ENCODE measurements around the gene IGSF9B. TPM values are rescaled to one million over a fixed set of nuclear protein-coding genes. Genes with fewer than 3 reads are reported as not detected.

IGSF9B gene
- polyA plus RNA-seq, 1 donor (not counting 4 experiments of a cell fraction or from before 2014, with no cell fraction given): 0.66 TPM

- Histone ChIP-seq H3K79me2 (ENCODE audit: control insufficient read depth, insufficient read depth, low read length) (no peaks in the 10 kb centered on the region), H3K9ac (ENCODE audit: control insufficient read depth, extremely low read depth, insufficient read depth, low read length) (no peak overlapping the region), H3K36me3 (ENCODE audit: control insufficient read depth in 2 of 2, extremely low read depth in 1 of 2, insufficient read depth in 2 of 2, low read length in 2 of 2) (no peaks in the 10 kb centered on the region), H3K27me3 (ENCODE audit: control insufficient read depth, extremely low read depth, insufficient read depth, low read length) (no peaks in the 10 kb centered on the region), H3K9me3 (ENCODE audit: control insufficient read depth, low read depth, low read length) (no peaks in the 10 kb centered on the region), H3K4me3 (ENCODE audit: control insufficient read depth in 2 of 3, extremely low read depth in 1 of 3, insufficient read depth in 2 of 3, low read depth in 1 of 3, low read length in 3 of 3) (no peak overlapping the region), H2AFZ (ENCODE audit: control insufficient read depth, low read length) (no peak overlapping the region), H3K27ac (ENCODE audit: control insufficient read depth, insufficient read depth, low read length) (no peak overlapping the region), H3K4me2 (ENCODE audit: control insufficient read depth, extremely low read depth, insufficient read depth, low read depth, low read length) (no peak overlapping the region), H3K4me1 (ENCODE audit: control insufficient read depth, extremely low read depth, insufficient read depth, low read length) (peaks cover 7% of the 10 kb centered on the region), H4K20me1 (ENCODE audit: control insufficient read depth, extremely low read depth, insufficient read depth, low read length) (no peaks in the 10 kb centered on the region), H3K9me1 (ENCODE audit: control insufficient read depth, extremely low read depth, insufficient read depth, low read length) (no peaks in the 10 kb centered on the region)
- peak; percentile 80 for FAIRE-seq
- TF ChIP-seq EZH2 (IDR thresholded peaks at IDR 0.05; ENCODE audit: low read length) (no peak), CTCF (optimal IDR thresholded peaks at IDR 0.05 in 1 of 3, IDR thresholded peaks at IDR 0.05 in 1 of 3, conservative IDR thresholded peaks at IDR 0.05 in 1 of 3; ENCODE audit: extremely low read depth in 1 of 3, insufficient read depth in 2 of 3, low read length in 3 of 3) (no peak)
- dilution Hi-C loops (cut with MboI; ENCODE audit: extremely low pct_ligation_motif_present, low sequenced_read_pairs): no loop called here
- peak; percentile 66 for DNase-seq (ENCODE audit: low read depth, low spot score)
Measured at GRCh38 chr11:133934599-133935550, 21.9 kb downstream of the IGSF9B start.

- no peaks in the 10 kb centered on the region for H3K9me1 ChIP-seq (ENCODE audit: control insufficient read depth, extremely low read depth, insufficient read depth, low read length)
- H3K79me2 ChIP-seq (ENCODE audit: control insufficient read depth, insufficient read depth, low read length): no peaks in the 10 kb centered on the region
- H3K36me3 ChIP-seq (ENCODE audit: control insufficient read depth in 2 of 2, extremely low read depth in 1 of 2, insufficient read depth in 2 of 2, low read length in 2 of 2): no peaks in the 10 kb centered on the region
- no peak overlapping the region for H3K4me2 ChIP-seq (ENCODE audit: control insufficient read depth, extremely low read depth, insufficient read depth, low read depth, low read length)
- H3K27ac ChIP-seq (ENCODE audit: control insufficient read depth, insufficient read depth, low read length): no peak overlapping the region
- H3K9ac ChIP-seq (ENCODE audit: control insufficient read depth, extremely low read depth, insufficient read depth, low read length): no peak overlapping the region
- no peaks in the 10 kb centered on the region for H4K20me1 ChIP-seq (ENCODE audit: control insufficient read depth, extremely low read depth, insufficient read depth, low read length)
- H3K9me3 ChIP-seq (ENCODE audit: control insufficient read depth, low read depth, low read length): no peaks in the 10 kb centered on the region
- H3K27me3 ChIP-seq (ENCODE audit: control insufficient read depth, extremely low read depth, insufficient read depth, low read length): no peaks in the 10 kb centered on the region
- H2AFZ ChIP-seq (ENCODE audit: control insufficient read depth, low read length): no peak overlapping the region
- TF ChIP-seq EZH2 (IDR thresholded peaks at IDR 0.05; ENCODE audit: low read length): no peak
- no peak for TF ChIP-seq CTCF (optimal IDR thresholded peaks at IDR 0.05 in 1 of 3, IDR thresholded peaks at IDR 0.05 in 1 of 3, conservative IDR thresholded peaks at IDR 0.05 in 1 of 3; ENCODE audit: extremely low read depth in 1 of 3, insufficient read depth in 2 of 3, low read length in 3 of 3)
- DNase-seq (ENCODE audit: low read depth, low spot score) (no peak), FAIRE-seq (no peak)
- no peak overlapping the region for H3K4me3 ChIP-seq (ENCODE audit: control insufficient read depth in 2 of 3, extremely low read depth in 1 of 3, insufficient read depth in 2 of 3, low read depth in 1 of 3, low read length in 3 of 3)
- peaks cover 11% of the 10 kb centered on the region for H3K4me1 ChIP-seq (ENCODE audit: control insufficient read depth, extremely low read depth, insufficient read depth, low read length)
- dilution Hi-C loops (cut with MboI; ENCODE audit: extremely low pct_ligation_motif_present, low sequenced_read_pairs): no loop called here
Measured at GRCh38 chr11:133934096-133934495, 22.7 kb downstream of the IGSF9B start.

All from keratinocyte (primary cell).